Gastroesophageal sphincter (tissue), 3 donors: ENCODE data around the gene MFSD6.

Source experiments
- CTCF ChIP-seq, 4 experiments: fragments of 200-600 bp in 2 of 4; fragments of 450-650 bp in 2 of 4; sonication (generic) in 1 of 4; IDR thresholded peaks; one replicate each; pipeline ENCODE4 v1.5.1; 2017 to 2019; ENCODE audit warnings: antibody characterized with exemption in 4 of 4, mild to moderate bottlenecking in 2 of 4, moderate library complexity in 2 of 4
- POLR2A ChIP-seq, 2 donors: fragments of 450-650 bp; IDR thresholded peaks; one replicate each; pipeline ENCODE4 v1.6.1; 2017; ENCODE audit warnings: antibody characterized with exemption in 2 of 2, mild to moderate bottlenecking in 2 of 2, moderate library complexity in 1 of 2
- POLR2AphosphoS5 ChIP-seq: sonication (generic); formaldehyde crosslinking; IDR thresholded peaks from one replicate; pipeline ENCODE4 v1.6.1; 2017; ENCODE audit warnings: antibody characterized with exemption

- TF ChIP-seq CTCF (IDR thresholded peaks at IDR 0.05), result no peak
- no peak for TF ChIP-seq POLR2A (IDR thresholded peaks at IDR 0.05)
- TF ChIP-seq POLR2AphosphoS5, result no peak
These were observed 54.0 kb downstream of the MFSD6 start for GRCh38 chr2:190462181-190462580.
